Measurements from ENCODE around the gene FOSB. TPM values are rescaled to one million over a fixed set of nuclear protein-coding genes. Genes with fewer than 3 reads are reported as not detected.

The FOSB gene
- polyA plus RNA-seq, 4 donors: 0.89 to 82.1 (median 10.6) TPM

DNA sequence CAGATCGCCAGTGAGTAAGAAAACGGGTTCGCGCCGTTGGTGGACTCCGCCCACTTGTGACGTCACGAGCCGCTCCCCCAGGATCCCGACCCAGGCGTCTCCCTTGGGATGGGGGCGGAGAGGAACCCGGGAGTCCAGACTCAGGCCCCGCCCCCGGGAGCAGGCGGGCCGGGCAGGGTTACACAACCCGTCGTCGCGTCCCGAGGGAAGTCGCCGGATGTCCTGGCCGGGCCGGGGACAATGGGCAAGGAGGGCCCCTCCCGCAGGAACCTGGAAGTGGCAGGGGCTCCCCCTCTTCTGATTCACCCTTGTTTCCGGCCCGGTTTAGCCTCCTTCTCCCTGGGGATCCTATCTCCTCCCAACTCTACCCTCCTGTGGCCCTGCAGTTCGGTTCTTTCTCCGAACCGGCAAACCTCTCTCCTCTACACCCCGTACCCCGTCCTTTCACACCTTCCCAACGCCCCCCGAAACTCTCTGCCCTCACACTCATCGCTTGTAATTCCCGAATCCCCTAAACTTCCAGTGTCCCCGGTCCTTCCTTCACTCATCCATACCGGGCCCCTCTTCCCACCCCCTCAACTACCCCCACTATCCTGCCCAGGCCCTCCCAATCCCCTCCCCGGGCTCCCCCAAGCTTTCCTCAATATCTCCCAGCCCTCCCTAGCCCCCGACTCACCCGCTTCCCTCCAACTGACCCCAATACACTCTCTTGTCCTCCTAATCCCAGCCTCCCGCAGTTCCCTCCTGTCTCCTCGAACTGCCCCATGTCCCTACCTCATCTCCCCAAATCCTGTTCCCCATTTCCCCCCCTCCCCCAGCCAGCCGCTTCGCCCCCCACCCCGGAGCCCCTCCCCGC is 24.1 kb upstream of the FOSB start:
- peak overlapping the region in 2 of 3 donors; percentile 28 to 52 for H3K4me3 ChIP-seq (ENCODE audit: low read depth in 1 of 3, low read length in 3 of 3)
- H3K36me3 ChIP-seq (ENCODE audit: control insufficient read depth in 3 of 3, insufficient read depth in 2 of 3, low read depth in 1 of 3, low read length in 3 of 3): peaks cover 0 to 3% (median 0%) of the 10 kb centered on the region in 3 donors
- H3K4me1 ChIP-seq (ENCODE audit: control insufficient read depth in 3 of 3, insufficient read depth in 2 of 3, low read depth in 1 of 3, low read length in 2 of 3): peaks cover 0 to 48% (median 12%) of the 10 kb centered on the region in 3 donors
- 1% methylated on average over 38 to 49 of the region's 49 CpGs for WGBS, 3 donors
- FAIRE-seq (no peak), DNase-seq (peak; percentile 97 to 98)
- no peaks in the 10 kb centered on the region for H3K9me3 ChIP-seq (ENCODE audit: control insufficient read depth in 2 of 2, insufficient read depth in 1 of 2, low read depth in 1 of 2, low read length in 1 of 2)
- peak overlapping the region; percentile 56 to 96 (median 86) for H3K27ac ChIP-seq (ENCODE audit: low read depth in 1 of 3, low read length in 2 of 3)
- no peaks in the 10 kb centered on the region for H3K27me3 ChIP-seq (ENCODE audit: control insufficient read depth in 3 of 3, insufficient read depth in 3 of 3, low read length in 3 of 3)

DNA sequence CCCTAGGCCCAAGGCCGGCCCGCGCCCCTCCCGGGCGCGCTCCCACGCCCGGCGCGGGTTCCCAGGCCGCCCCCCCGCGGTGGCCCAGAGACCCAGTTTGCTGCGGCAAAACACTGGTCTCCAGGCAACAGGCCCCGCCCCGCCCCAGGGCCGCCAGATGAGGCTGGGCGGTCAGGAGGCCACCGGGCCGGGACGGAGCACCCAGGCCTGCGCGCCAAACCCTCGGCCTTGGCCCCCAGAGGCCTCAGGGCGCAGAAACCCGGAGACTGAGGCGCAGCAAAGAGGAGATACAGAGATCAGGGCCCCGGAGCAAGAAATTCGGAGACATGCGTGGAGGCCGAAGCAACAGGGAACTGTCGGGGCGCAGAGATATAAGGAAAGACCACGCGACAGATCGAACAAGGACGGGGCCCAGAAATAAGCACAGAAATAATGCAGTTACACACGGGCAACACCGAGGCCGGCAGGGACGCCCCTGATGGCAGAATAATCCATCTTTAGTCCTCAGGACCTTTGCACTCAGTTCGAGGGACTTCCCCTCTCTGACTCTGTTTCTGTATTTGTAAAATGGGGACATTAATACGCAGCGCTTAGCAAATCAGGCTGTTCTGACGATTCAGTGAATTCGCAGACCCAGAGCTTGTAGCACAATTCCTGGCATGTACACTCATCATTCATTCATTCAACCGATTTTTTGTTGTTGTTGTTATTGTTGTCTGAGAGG is 23.3 kb upstream of the FOSB start:
- H3K27me3 ChIP-seq (ENCODE audit: control insufficient read depth in 3 of 3, insufficient read depth in 3 of 3, low read length in 3 of 3): no peaks in the 10 kb centered on the region
- WGBS, 3 donors: 8 to 10% (median 9%) methylated on average over 38 to 47 of the region's 47 CpGs
- peaks cover 3 to 53% (median 12%) of the 10 kb centered on the region in 3 donors for H3K4me1 ChIP-seq (ENCODE audit: control insufficient read depth in 3 of 3, insufficient read depth in 2 of 3, low read depth in 1 of 3, low read length in 2 of 3)
- peaks cover 0 to 3% (median 0%) of the 10 kb centered on the region in 3 donors for H3K36me3 ChIP-seq (ENCODE audit: control insufficient read depth in 3 of 3, insufficient read depth in 2 of 3, low read depth in 1 of 3, low read length in 3 of 3)
- H3K27ac ChIP-seq (ENCODE audit: low read depth in 1 of 3, low read length in 2 of 3): peak overlapping the region; percentile 28 to 89 (median 80)
- DNase-seq (peak; percentile 85 to 96), FAIRE-seq (no peak)
- H3K9me3 ChIP-seq (ENCODE audit: control insufficient read depth in 2 of 2, insufficient read depth in 1 of 2, low read depth in 1 of 2, low read length in 1 of 2): no peaks in the 10 kb centered on the region
- peak overlapping the region in 2 of 3 donors; percentile 28 to 50 for H3K4me3 ChIP-seq (ENCODE audit: low read depth in 1 of 3, low read length in 3 of 3)

DNA sequence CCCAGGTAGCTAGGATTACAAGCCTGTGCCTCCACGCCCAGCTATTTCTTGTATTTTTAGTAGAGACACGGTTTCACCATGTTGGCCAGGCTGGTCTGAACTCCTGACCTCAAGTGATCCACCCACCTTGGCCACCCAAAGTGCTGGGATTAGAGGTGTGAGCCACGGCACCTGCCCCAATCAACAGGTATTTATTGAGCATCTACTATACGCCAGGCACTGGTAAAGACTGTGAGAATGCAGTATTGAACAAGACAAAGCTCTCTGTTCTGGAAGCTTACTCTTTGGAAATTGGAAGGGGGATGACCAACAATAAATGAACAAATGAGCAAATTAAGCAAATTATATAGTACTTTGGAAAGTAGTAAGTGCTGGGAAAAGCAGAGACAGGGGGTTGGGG is 22.7 kb upstream of the FOSB start:
- Histone ChIP-seq H3K27ac (ENCODE audit: low read depth in 1 of 3, low read length in 2 of 3) (no peak overlapping the region), H3K4me3 (ENCODE audit: low read depth in 1 of 3, low read length in 3 of 3) (no peak overlapping the region), H3K9me3 (ENCODE audit: control insufficient read depth in 2 of 2, insufficient read depth in 1 of 2, low read depth in 1 of 2, low read length in 1 of 2) (no peaks in the 10 kb centered on the region), H3K27me3 (ENCODE audit: control insufficient read depth in 3 of 3, insufficient read depth in 3 of 3, low read length in 3 of 3) (no peaks in the 10 kb centered on the region), H3K36me3 (ENCODE audit: control insufficient read depth in 3 of 3, insufficient read depth in 2 of 3, low read depth in 1 of 3, low read length in 3 of 3) (peaks cover 0 to 3% (median 0%) of the 10 kb centered on the region in 3 donors), H3K4me1 (ENCODE audit: control insufficient read depth in 3 of 3, insufficient read depth in 2 of 3, low read depth in 1 of 3, low read length in 2 of 3) (peaks cover 3 to 56% (median 12%) of the 10 kb centered on the region in 3 donors)
- FAIRE-seq: no peak
- DNase-seq: no peak
- 83 to 88% (median 87%) methylated on average over 4 of the region's 4 CpGs for WGBS, 3 donors

DNA sequence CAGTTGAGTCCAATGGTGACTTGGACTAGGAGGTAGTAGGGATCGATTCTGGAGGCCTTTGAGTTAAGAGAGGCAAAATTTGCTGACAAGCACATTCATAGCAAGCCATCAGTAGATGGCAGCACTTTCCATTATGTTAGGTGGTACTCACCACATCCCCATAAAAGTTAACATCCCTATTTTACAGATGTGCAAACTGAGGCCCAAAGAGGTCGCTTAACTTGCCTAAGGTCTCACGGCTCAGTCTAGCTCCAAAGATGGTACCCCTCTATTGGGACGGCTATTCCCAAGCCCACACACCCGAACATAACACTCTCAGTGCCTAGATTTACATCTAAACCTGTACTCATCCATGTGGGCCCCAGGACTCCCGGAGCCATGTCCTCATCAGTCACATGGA is 21.5 kb upstream of the FOSB start:
- FAIRE-seq: no peak
- Histone ChIP-seq H3K4me1 (ENCODE audit: control insufficient read depth in 3 of 3, insufficient read depth in 2 of 3, low read depth in 1 of 3, low read length in 2 of 3) (peaks cover 3 to 59% (median 12%) of the 10 kb centered on the region in 3 donors), H3K27ac (ENCODE audit: low read depth in 1 of 3, low read length in 2 of 3) (no peak overlapping the region), H3K9me3 (ENCODE audit: control insufficient read depth in 2 of 2, insufficient read depth in 1 of 2, low read depth in 1 of 2, low read length in 1 of 2) (no peaks in the 10 kb centered on the region), H3K36me3 (ENCODE audit: control insufficient read depth in 3 of 3, insufficient read depth in 2 of 3, low read depth in 1 of 3, low read length in 3 of 3) (peaks cover 0 to 3% (median 0%) of the 10 kb centered on the region in 3 donors), H3K4me3 (ENCODE audit: low read depth in 1 of 3, low read length in 3 of 3) (no peak overlapping the region), H3K27me3 (ENCODE audit: control insufficient read depth in 3 of 3, insufficient read depth in 3 of 3, low read length in 3 of 3) (no peaks in the 10 kb centered on the region)
- DNase-seq: peak; percentile 41 to 44
- WGBS, 3 donors: 72 to 84% (median 81%) methylated on average over 6 of the region's 6 CpGs

DNA sequence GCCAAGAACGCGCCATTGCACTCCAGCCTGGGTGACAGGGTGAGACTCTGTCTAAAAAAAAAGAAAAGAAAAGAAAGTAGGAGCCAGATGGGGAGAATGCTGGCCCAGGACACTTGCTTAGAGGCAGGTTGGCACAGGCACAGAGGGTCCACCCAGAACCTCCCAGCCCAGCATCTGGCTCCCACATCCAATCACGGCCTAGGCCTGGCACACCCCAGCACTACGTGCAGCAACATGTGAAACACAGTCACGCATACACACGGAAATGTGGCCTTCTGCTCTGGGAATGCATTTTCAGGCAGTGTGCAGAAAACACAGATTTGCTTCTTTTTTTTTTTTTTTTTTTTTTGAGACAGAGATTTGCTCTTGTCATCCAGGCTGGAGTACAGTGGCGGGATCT is 20.9 kb upstream of the FOSB start:
- H3K27me3 ChIP-seq (ENCODE audit: control insufficient read depth in 3 of 3, insufficient read depth in 3 of 3, low read length in 3 of 3): no peaks in the 10 kb centered on the region
- H3K36me3 ChIP-seq (ENCODE audit: control insufficient read depth in 3 of 3, insufficient read depth in 2 of 3, low read depth in 1 of 3, low read length in 3 of 3): peaks cover 0 to 3% (median 0%) of the 10 kb centered on the region in 3 donors
- WGBS, 3 donors: 41 to 80% (median 68%) methylated on average over 7 of the region's 7 CpGs
- FAIRE-seq (no peak), DNase-seq (no peak)
- peaks cover 3 to 63% (median 12%) of the 10 kb centered on the region in 3 donors for H3K4me1 ChIP-seq (ENCODE audit: control insufficient read depth in 3 of 3, insufficient read depth in 2 of 3, low read depth in 1 of 3, low read length in 2 of 3)
- H3K27ac ChIP-seq (ENCODE audit: low read depth in 1 of 3, low read length in 2 of 3): peak overlapping the region in 2 of 3 donors; percentile 27 to 80
- no peak overlapping the region for H3K4me3 ChIP-seq (ENCODE audit: low read depth in 1 of 3, low read length in 3 of 3)
- no peaks in the 10 kb centered on the region for H3K9me3 ChIP-seq (ENCODE audit: control insufficient read depth in 2 of 2, insufficient read depth in 1 of 2, low read depth in 1 of 2, low read length in 1 of 2)

DNA sequence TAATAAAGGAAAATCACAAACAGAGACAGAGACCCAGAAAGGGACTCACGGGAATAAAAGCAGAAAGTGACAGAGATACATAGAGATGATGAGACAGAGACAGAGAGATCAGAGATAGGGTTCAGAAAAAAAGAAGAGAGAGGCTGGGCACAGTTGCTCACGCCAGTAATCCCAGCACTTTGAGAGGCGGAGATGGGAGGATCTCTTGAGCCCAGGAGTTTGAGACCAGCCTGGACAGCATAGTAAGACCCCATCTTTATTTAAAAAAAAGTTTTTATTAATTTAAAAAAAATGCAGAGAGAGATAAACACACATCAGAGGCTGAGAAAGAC is 19.4 kb upstream of the FOSB start:
- peaks cover 0 to 3% (median 0%) of the 10 kb centered on the region in 3 donors for H3K36me3 ChIP-seq (ENCODE audit: control insufficient read depth in 3 of 3, insufficient read depth in 2 of 3, low read depth in 1 of 3, low read length in 3 of 3)
- WGBS, 3 donors: 90 to 93% (median 92%) methylated on average over 3 of the region's 3 CpGs
- H3K27me3 ChIP-seq (ENCODE audit: control insufficient read depth in 3 of 3, insufficient read depth in 3 of 3, low read length in 3 of 3): no peaks in the 10 kb centered on the region
- DNase-seq: no peak
- no peak overlapping the region for H3K4me3 ChIP-seq (ENCODE audit: low read depth in 1 of 3, low read length in 3 of 3)
- H3K9me3 ChIP-seq (ENCODE audit: control insufficient read depth in 2 of 2, insufficient read depth in 1 of 2, low read depth in 1 of 2, low read length in 1 of 2): no peaks in the 10 kb centered on the region
- no peak for FAIRE-seq
- peak overlapping the region in 2 of 3 donors; percentile 71 to 80 for H3K27ac ChIP-seq (ENCODE audit: low read depth in 1 of 3, low read length in 2 of 3)
- H3K4me1 ChIP-seq (ENCODE audit: control insufficient read depth in 3 of 3, insufficient read depth in 2 of 3, low read depth in 1 of 3, low read length in 2 of 3): peaks cover 3 to 56% (median 9%) of the 10 kb centered on the region in 3 donors

DNA sequence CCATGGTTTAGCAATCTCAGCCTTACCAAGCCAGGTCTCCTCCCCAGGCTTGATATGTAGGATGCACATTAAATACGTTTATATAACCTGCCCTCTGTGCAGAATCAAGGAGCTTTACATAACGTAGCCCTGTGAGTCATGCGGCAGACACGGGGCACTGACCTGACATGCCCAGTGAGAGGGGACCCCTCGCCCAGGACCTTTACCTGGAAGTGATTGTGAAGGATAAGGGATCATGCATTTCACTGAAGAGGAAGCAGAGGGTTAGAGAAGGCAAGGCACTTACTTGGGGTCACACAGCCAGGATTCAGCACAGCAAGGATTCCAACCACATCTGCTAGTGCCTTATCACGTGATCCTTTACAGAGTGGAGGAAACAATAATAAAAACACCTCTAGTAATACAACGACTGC is 18.9 kb upstream of the FOSB start:
- Histone ChIP-seq H3K4me3 (ENCODE audit: low read depth in 1 of 3, low read length in 3 of 3) (no peak overlapping the region), H3K4me1 (ENCODE audit: control insufficient read depth in 3 of 3, insufficient read depth in 2 of 3, low read depth in 1 of 3, low read length in 2 of 3) (peaks cover 3 to 52% (median 9%) of the 10 kb centered on the region in 3 donors), H3K27me3 (ENCODE audit: control insufficient read depth in 3 of 3, insufficient read depth in 3 of 3, low read length in 3 of 3) (no peaks in the 10 kb centered on the region), H3K9me3 (ENCODE audit: control insufficient read depth in 2 of 2, insufficient read depth in 1 of 2, low read depth in 1 of 2, low read length in 1 of 2) (no peaks in the 10 kb centered on the region), H3K27ac (ENCODE audit: low read depth in 1 of 3, low read length in 2 of 3) (peak overlapping the region; percentile 35 to 53 (median 37)), H3K36me3 (ENCODE audit: control insufficient read depth in 3 of 3, insufficient read depth in 2 of 3, low read depth in 1 of 3, low read length in 3 of 3) (peaks cover 0 to 3% (median 0%) of the 10 kb centered on the region in 3 donors)
- FAIRE-seq: no peak
- WGBS, 3 donors: 33 to 64% (median 59%) methylated on average over 7 of the region's 7 CpGs
- DNase-seq: peak; percentile 46 to 57

DNA sequence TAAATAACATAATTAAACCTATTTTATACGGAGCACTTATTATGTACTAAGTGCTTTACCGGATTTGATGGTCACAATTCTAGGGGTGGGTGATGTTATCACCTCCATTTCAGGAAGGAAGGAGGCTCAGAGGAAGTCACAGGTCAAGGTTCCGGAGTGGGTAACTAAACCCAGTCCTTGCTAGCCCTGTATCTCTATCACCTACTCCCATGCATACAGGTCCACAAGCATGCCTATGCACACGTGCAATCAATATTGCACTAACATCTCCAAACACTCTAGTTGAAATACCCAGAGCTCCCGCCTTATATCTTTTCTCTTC is 17.8 kb upstream of the FOSB start:
- FAIRE-seq: no peak
- Histone ChIP-seq H3K36me3 (ENCODE audit: control insufficient read depth in 3 of 3, insufficient read depth in 2 of 3, low read depth in 1 of 3, low read length in 3 of 3) (peaks cover 0 to 3% (median 0%) of the 10 kb centered on the region in 3 donors), H3K9me3 (ENCODE audit: control insufficient read depth in 2 of 2, insufficient read depth in 1 of 2, low read depth in 1 of 2, low read length in 1 of 2) (no peaks in the 10 kb centered on the region), H3K27ac (ENCODE audit: low read depth in 1 of 3, low read length in 2 of 3) (peak overlapping the region in 2 of 3 donors; percentile 71 to 80), H3K4me3 (ENCODE audit: low read depth in 1 of 3, low read length in 3 of 3) (peak overlapping the region in 2 of 3 donors; percentile 39 to 59), H3K4me1 (ENCODE audit: control insufficient read depth in 3 of 3, insufficient read depth in 2 of 3, low read depth in 1 of 3, low read length in 2 of 3) (peaks cover 3 to 46% (median 5%) of the 10 kb centered on the region in 3 donors), H3K27me3 (ENCODE audit: control insufficient read depth in 3 of 3, insufficient read depth in 3 of 3, low read length in 3 of 3) (no peaks in the 10 kb centered on the region)
- WGBS, 3 donors: 13 to 21% (median 15%) methylated on average over 5 of the region's 5 CpGs
- no peak for DNase-seq

Data from small intestine (tissue), 7 donors.